ENCODE results near the gene CDK9.

Gene CDK9

DNA sequence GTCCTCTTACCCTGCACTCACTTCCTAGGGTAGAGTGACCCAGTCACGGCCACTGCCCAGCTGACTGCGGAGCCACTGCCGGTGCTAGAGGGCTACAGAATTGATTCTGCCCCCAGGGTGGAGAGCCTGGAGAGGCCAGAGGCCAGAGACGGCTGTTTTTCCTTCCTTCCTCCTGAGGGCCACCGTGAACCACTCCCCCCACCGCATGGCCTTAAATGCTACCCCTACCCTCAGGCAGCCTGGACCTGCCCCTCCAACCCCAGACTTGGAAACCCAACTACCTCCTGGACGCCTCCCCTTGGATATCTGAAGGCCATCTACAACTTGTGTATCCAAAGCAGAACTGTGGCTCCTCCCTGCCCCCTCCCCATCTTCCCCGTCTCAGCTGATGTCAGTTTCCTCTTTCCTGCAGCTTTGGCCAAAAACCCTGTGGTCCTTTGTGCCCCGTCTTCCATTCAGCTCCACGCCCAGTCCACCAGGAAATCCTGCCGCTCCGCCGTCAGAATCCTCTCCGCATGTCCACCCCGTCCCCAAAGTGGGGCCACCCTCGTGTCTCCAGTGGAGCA lies 23.6 kb upstream of the CDK9 start:
- no peak for DNase-seq

GRCh38 chr9:127763918-127764384 lies 21.9 kb upstream of the CDK9 start:
- DNase-seq: no peak

DNA sequence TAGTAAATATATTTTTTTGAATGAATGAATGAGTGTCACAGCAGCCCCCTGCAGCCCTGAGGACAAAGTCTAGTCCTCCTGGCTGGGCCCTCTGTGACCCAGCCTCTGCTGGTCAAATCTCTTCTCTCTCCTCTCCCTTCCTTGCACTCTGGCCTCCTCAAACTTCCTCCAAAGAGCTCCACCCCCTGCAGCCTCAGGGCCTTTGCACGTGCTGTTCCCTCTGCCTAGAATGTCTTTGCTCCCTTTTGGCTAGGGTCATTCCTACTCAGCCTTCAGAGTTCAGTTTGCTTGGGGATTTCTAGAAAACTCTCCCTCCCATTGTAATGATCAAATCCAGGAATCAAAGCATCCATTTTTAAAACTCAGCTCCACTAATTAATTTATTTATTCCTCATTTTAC lies 20.4 kb upstream of the CDK9 start:
- DNase-seq: no peak

GRCh38 chr9:127767410-127767809 lies 18.4 kb upstream of the CDK9 start:
- no peak for DNase-seq

GRCh38 chr9:127767909-127768331 lies 17.9 kb upstream of the CDK9 start:
- DNase-seq: no peak

DNA sequence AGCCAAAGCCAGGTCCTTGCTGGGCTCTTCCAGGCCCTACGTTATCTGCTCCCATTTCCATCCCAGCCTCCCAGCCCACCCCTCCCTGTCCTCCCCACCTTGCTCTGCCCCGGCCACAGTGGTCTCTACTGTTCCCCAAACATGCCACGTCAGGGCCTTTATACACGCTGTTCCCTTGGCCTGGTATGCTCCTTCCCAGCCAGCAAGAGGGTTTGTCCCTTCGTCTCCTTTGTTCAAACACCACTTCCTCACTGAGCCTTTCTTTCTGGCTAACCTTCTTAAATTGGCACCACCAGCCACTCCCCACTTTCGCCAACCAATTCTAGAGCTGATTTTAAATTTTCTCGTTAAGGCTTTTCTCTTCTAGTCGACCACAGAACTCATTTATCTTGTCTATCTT lies 17.1 kb upstream of the CDK9 start:
- no peak for DNase-seq

- no peak for DNase-seq
These were observed 16.7 kb upstream of the CDK9 start for GRCh38 chr9:127769101-127769500.

GRCh38 chr9:127769929-127770582 lies 15.8 kb upstream of the CDK9 start:
- no peak for DNase-seq

DNA sequence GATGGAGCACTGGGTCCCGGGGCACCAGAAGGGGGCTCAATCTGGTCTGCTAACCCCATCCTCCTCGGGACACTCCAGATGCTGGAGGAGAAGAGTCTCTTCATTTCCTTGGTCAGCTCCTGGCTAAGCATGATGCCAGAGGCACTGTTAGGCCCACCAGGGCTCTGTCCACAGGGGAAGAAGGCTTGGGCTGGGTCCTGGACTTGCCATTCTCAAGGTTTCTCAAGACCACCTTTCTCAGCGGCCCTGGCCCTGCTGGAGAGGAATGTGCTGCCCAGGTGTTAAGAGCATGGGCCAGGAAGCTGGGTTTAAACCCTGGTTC lies 15.3 kb upstream of the CDK9 start:
- DNase-seq: no peak

DNA sequence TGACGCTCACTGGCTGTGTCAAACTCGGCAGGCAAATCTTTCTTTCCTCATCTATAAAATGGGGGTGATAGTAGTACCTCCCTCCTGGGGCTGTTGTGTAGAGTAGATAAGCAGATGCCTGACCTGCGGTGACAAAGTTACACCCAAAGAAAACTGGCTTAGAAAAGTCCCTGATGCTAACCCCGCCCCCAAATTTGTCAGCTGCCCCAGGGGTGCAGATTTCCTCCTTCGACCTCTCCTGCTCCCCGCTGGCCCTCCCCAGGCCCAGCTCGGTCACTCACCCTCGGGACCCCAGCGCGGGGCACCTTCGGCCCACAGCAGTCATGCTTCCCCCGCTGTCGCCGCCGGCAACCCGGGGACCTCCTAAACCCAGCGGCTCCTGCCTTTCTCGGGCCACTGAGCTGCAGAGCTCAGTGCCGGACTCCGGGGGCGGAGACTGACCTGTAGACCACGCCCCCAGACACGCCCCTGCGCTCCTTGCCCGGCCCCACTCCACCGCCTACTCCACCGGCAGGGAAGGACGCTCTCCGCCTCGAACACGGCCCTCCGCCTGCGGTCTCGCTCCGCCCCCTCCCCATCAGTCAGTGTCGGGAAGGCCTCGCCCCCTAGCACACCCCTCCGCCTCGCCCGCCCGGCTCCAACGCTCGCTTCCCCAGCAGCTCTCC lies 14.8 kb upstream of the CDK9 start:
- DNase-seq: peak; percentile 82 to 95 (median 90)

DNA sequence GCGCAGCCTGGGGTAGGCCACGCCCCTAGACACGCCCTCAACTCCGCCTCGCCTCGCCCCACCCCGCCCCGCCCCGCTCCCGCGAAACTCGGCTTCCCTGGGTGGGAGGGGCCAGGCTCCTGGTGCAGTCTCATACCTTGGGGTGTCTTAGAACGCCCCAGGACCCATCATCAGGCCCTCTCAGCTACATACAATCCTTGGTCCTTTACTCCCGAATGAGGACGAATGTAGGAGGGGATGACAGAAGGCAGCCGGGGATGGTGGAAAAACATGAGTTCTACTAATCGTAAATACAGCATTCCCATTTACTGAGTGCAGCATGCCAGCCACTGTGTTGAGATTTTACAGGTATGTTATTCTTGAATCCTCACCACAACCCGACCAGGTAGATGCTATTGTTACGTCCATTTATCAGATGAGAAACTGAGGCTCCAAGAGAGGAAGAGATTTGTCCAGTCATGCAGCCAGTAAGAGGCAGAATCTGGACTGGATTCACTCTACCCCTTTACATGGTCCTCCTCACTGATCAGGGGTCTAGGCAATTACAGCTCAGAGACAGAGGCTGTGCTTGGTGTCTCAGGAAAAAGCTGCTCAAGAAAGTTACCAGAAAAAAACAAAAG lies 14.2 kb upstream of the CDK9 start:
- no peak for DNase-seq

- DNase-seq: no peak
These were observed 13.2 kb upstream of the CDK9 start for GRCh38 chr9:127772603-127773002.

DNA sequence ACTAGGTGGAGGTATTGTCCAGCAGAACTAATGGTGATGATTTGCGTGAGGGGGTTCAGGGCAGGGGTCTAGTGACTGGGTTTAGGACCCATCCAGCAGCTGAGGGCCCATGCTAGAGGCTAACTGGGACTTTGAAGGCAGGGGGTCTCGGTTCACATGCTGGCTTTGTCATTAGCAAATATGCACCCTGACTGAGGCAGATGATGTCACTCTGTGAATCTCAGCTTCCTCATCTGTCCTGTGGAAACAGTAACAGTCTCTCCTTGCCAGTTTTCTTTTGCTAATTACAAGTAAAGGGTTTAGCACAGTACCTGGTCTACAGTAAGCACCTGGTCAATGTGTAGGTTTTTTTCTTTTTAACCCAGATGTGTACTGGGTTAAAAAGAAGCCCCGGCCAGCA lies 12.6 kb upstream of the CDK9 start:
- no peak for DNase-seq

GRCh38 chr9:127773981-127774380 lies 11.9 kb upstream of the CDK9 start:
- no peak for DNase-seq

DNA sequence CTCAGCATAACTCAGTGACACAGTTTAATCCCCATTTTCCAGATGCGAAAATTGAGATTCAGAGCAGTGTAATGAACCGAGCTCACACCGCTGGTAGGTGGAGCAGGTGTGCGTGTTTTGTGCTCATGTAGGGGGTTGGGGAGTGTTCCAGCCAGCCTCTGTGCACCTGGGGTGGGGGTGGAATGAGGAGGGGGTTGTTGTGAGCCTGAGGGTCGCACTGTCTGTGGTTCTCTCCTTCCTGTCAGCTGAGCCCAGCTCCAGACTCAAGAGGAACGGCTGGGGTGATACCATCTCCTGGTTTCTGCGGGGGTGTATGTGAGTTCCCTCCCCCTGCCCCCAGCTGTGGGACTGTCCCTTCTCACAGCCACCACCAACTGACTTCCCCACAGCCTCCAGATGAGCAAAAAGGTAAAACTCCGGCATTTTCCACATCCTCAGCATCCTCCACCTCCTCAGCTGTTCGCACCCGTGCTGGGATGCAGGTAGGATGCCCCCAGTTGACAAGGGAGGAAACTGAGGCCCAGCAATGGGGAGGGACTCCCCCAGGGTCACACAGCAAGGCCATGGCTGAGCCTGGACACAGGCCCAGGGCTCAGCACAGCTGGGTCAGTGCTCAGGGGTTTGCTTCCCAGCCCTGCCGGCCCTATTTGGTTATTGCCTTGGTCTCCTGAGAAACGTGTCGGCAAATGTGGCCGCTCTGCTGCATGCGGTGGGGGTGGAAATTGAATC lies 9.5 kb upstream of the CDK9 start:
- DNase-seq: peak in 3 of 4 experiments; percentile 23 to 68 (median 53)

DNA sequence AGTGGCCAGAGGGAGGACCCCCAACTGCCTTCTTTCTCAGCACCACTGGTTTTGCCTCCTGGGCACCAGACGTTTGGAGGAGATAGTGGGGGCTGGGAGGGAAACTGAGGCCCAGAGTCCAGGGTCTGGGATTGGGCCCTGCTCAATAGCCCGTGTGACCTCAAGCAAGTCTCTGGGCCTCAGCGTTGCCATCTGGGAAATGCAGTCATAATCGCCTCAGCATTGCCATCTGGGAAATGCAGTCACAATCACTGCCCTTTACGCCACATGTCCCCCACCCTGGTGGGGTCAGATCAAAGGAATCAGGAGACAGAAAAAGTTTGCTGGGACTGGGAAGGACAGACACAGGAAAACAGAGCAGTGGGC lies 8.9 kb upstream of the CDK9 start:
- no peak for DNase-seq

GRCh38 chr9:127777368-127777980 lies 8.4 kb upstream of the CDK9 start:
- DNase-seq: no peak

GRCh38 chr9:127778280-127779135 lies 7.3 kb upstream of the CDK9 start, which contains the start of gene SH2D3C:
Gene SH2D3C (minus strand): TSS chr9:127778666. CDS start chr9:127778627, 39 bp downstream.
- peak in 2 of 4 experiments; percentile 16 to 37 for DNase-seq

- no peak for DNase-seq
These were observed 6.5 kb upstream of the CDK9 start for GRCh38 chr9:127779136-127779981.

GRCh38 chr9:127780126-127780885 lies 5.5 kb upstream of the CDK9 start:
- no peak for DNase-seq

All from activated naive CD4-positive, alpha-beta T cell (primary cell).